Measurements from ENCODE around the gene HAT1.

The HAT1 gene

DNA sequence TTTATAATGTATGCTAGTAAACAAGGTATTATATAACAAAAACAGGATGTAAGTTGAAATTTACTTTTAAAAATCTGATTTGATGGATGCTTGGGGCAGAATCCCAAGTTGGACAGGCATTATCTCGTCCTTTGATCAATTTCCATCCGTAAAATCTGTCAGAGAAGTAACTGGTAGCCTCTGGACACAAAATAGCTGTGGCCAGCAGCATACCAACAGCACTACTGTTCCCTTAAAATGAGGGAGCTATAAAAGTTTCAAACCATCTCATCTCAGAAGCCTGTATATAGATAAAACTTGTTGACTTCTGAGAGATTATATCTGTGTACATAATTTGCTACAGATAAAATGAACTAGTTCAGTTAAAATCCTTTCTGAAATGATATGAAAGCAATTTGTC, 62.8 kb downstream of the HAT1 start:
- H3K9me3 ChIP-seq (ENCODE audit: insufficient read depth, low read length, severe bottlenecking): no peaks in the 10 kb centered on the region
- no peak overlapping the region for H2AFZ ChIP-seq (ENCODE audit: low read depth, low read length)
- no peak overlapping the region for H3K9ac ChIP-seq (ENCODE audit: low read depth, low read length)
- no peaks in the 10 kb centered on the region for H3K27me3 ChIP-seq (ENCODE audit: insufficient read depth, low read length, poor library complexity)
- no peaks in the 10 kb centered on the region for H4K20me1 ChIP-seq (ENCODE audit: insufficient read depth, low read length)
- peaks cover 47% of the 10 kb centered on the region; the same call in 1 of the 2 replicates for H3K36me3 ChIP-seq (ENCODE audit: insufficient read depth, low read length)
- no peaks in the 10 kb centered on the region for H3K79me2 ChIP-seq (ENCODE audit: insufficient read depth, low read length)
- DNase-seq (no peak), ATAC-seq (ENCODE audit: insufficient read depth, low read depth) (no peak)
- H3K4me2 ChIP-seq (ENCODE audit: insufficient read depth, low read length): no peak overlapping the region
- H3K4me3 ChIP-seq (ENCODE audit: low read depth in 1 of 2, low read length in 2 of 2): no peak overlapping the region
- no peak overlapping the region for H3K27ac ChIP-seq (ENCODE audit: low read length)
- no peaks in the 10 kb centered on the region for H3K4me1 ChIP-seq (ENCODE audit: insufficient read depth, low read length)
- TF ChIP-seq EZH2 (IDR thresholded peaks at IDR 0.05; ENCODE audit: borderline replicate concordance, low read depth, low read length, severe bottlenecking): no peak
- TF ChIP-seq, protein P1, sequence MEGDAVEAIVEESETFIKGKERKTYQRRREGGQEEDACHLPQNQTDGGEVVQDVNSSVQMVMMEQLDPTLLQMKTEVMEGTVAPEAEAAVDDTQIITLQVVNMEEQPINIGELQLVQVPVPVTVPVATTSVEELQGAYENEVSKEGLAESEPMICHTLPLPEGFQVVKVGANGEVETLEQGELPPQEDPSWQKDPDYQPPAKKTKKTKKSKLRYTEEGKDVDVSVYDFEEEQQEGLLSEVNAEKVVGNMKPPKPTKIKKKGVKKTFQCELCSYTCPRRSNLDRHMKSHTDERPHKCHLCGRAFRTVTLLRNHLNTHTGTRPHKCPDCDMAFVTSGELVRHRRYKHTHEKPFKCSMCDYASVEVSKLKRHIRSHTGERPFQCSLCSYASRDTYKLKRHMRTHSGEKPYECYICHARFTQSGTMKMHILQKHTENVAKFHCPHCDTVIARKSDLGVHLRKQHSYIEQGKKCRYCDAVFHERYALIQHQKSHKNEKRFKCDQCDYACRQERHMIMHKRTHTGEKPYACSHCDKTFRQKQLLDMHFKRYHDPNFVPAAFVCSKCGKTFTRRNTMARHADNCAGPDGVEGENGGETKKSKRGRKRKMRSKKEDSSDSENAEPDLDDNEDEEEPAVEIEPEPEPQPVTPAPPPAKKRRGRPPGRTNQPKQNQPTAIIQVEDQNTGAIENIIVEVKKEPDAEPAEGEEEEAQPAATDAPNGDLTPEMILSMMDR (IDR thresholded peaks at IDR 0.05; ENCODE audit: borderline replicate concordance, extremely low read depth, low read length, poor library complexity, severe bottlenecking): no peak

DNA sequence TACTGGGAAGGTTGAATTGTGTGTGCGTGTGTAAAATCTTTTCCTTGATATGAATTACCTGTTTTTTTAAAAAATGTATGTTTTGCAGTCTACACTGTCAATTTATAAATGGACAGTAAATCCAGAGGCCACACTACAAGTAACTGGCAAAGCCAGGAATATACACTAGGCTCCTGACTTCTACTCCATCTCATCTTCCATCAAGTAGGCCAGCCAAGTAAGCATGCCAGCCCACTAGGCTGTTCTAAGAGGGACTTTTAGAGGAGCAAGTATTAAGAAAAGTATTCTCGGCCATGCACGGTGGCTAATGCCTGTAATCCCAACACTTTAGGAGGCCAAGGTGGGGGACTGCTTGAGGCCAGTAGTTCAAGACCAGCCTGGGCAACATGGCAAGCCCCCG, 64.5 kb downstream of the HAT1 start:
- peaks cover 34% of the 10 kb centered on the region; the same call in 1 of the 2 replicates for H3K36me3 ChIP-seq (ENCODE audit: insufficient read depth, low read length)
- H3K9me3 ChIP-seq (ENCODE audit: insufficient read depth, low read length, severe bottlenecking): no peaks in the 10 kb centered on the region
- H2AFZ ChIP-seq (ENCODE audit: low read depth, low read length): no peak overlapping the region
- H3K27me3 ChIP-seq (ENCODE audit: insufficient read depth, low read length, poor library complexity): no peaks in the 10 kb centered on the region
- DNase-seq (no peak), ATAC-seq (ENCODE audit: insufficient read depth, low read depth) (no peak)
- no peaks in the 10 kb centered on the region for H3K79me2 ChIP-seq (ENCODE audit: insufficient read depth, low read length)
- H3K4me3 ChIP-seq (ENCODE audit: low read depth in 1 of 2, low read length in 2 of 2): no peak overlapping the region
- no peak overlapping the region for H3K4me2 ChIP-seq (ENCODE audit: insufficient read depth, low read length)
- TF ChIP-seq EZH2 (IDR thresholded peaks at IDR 0.05; ENCODE audit: borderline replicate concordance, low read depth, low read length, severe bottlenecking): no peak
- TF ChIP-seq, protein P1 (IDR thresholded peaks at IDR 0.05; ENCODE audit: borderline replicate concordance, extremely low read depth, low read length, poor library complexity, severe bottlenecking): no peak
- no peaks in the 10 kb centered on the region for H4K20me1 ChIP-seq (ENCODE audit: insufficient read depth, low read length)
- no peak overlapping the region for H3K9ac ChIP-seq (ENCODE audit: low read depth, low read length)
- H3K27ac ChIP-seq (ENCODE audit: low read length): no peak overlapping the region
- no peaks in the 10 kb centered on the region for H3K4me1 ChIP-seq (ENCODE audit: insufficient read depth, low read length)

DNA sequence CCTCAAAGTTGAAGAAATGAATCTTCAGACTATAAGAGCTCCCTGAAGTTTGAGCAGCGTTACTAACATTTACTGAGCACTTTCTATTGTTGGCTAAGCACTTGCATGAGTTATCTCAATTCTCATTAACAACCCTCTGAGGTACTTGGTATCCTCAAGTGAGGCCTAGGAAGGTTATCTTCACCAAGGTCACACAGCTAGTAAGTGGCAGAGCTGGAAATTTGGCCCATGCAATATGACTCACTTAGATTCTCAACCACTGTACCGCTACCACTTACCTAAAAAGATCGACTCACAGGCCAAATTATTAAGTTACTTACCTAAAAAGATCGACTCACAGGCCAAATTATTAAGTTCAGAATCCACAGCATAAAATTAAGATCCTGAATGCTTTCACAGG, 68.8 kb downstream of the HAT1 start:
- ATAC-seq (ENCODE audit: insufficient read depth, low read depth) (no peak), DNase-seq (no peak)
- no peaks in the 10 kb centered on the region for H3K27me3 ChIP-seq (ENCODE audit: insufficient read depth, low read length, poor library complexity)
- no peak overlapping the region for H3K9ac ChIP-seq (ENCODE audit: low read depth, low read length)
- H3K4me1 ChIP-seq (ENCODE audit: insufficient read depth, low read length): no peaks in the 10 kb centered on the region
- no peak overlapping the region for H3K4me2 ChIP-seq (ENCODE audit: insufficient read depth, low read length)
- peaks cover under 1% of the 10 kb centered on the region; the same call in 1 of the 2 replicates for H3K36me3 ChIP-seq (ENCODE audit: insufficient read depth, low read length)
- H3K79me2 ChIP-seq (ENCODE audit: insufficient read depth, low read length): no peaks in the 10 kb centered on the region
- H3K27ac ChIP-seq (ENCODE audit: low read length): no peak overlapping the region
- no peak overlapping the region for H3K4me3 ChIP-seq (ENCODE audit: low read depth in 1 of 2, low read length in 2 of 2)
- no peak overlapping the region for H2AFZ ChIP-seq (ENCODE audit: low read depth, low read length)
- H3K9me3 ChIP-seq (ENCODE audit: insufficient read depth, low read length, severe bottlenecking): no peaks in the 10 kb centered on the region
- TF ChIP-seq EZH2 (IDR thresholded peaks at IDR 0.05; ENCODE audit: borderline replicate concordance, low read depth, low read length, severe bottlenecking): no peak
- TF ChIP-seq, protein P1 (IDR thresholded peaks at IDR 0.05; ENCODE audit: borderline replicate concordance, extremely low read depth, low read length, poor library complexity, severe bottlenecking): no peak
- H4K20me1 ChIP-seq (ENCODE audit: insufficient read depth, low read length): no peaks in the 10 kb centered on the region

DNA sequence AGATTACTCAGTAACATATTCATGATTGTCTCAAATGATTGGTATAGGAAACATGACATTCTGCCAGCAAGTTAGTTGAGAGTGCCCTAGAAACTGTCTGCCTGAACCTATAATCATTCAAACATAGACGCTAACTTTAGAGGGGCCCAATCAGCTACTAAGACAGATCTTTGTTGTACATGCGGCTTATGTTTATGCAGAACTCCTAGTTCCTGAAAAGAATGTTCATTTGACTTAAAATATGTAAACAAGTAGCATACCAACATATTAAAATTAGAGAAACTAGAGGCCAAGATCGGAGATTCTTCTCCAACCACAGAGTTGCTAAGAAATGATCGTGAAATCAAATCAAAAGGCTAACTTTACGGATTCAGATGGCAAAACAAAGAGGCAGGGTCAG, 73.3 kb downstream of the HAT1 start:
- no peak for DNase-seq
- Histone ChIP-seq H3K36me3 (ENCODE audit: insufficient read depth, low read length) (no peaks in the 10 kb centered on the region), H3K9me3 (ENCODE audit: insufficient read depth, low read length, severe bottlenecking) (no peaks in the 10 kb centered on the region), H3K4me3 (ENCODE audit: low read depth in 1 of 2, low read length in 2 of 2) (no peak overlapping the region), H3K27me3 (ENCODE audit: insufficient read depth, low read length, poor library complexity) (no peaks in the 10 kb centered on the region), H3K79me2 (ENCODE audit: insufficient read depth, low read length) (peaks cover under 1% of the 10 kb centered on the region; the same call in 1 of the 2 replicates), H4K20me1 (ENCODE audit: insufficient read depth, low read length) (no peaks in the 10 kb centered on the region), H3K27ac (ENCODE audit: low read length) (no peak overlapping the region), H3K9ac (ENCODE audit: low read depth, low read length) (no peak overlapping the region), H3K4me1 (ENCODE audit: insufficient read depth, low read length) (peaks cover 18% of the 10 kb centered on the region), H3K4me2 (ENCODE audit: insufficient read depth, low read length) (no peak overlapping the region), H2AFZ (ENCODE audit: low read depth, low read length) (no peak overlapping the region)
- TF ChIP-seq EZH2 (IDR thresholded peaks at IDR 0.05; ENCODE audit: borderline replicate concordance, low read depth, low read length, severe bottlenecking): no peak
- TF ChIP-seq, protein P1 (IDR thresholded peaks at IDR 0.05; ENCODE audit: borderline replicate concordance, extremely low read depth, low read length, poor library complexity, severe bottlenecking): no peak
- ATAC-seq (ENCODE audit: insufficient read depth, low read depth): no peak
